Brain microvascular endothelial cell (primary cell): ENCODE results near the gene SCN2A.

Source experiments
- DNase-seq: peaks from one replicate; pipeline ENCODE4 v3.0.0-alpha.2; 2020
- H3K27ac ChIP-seq: fragments of 250-450 bp; sonication (Bioruptor Pico); 2 replicates; pipeline ENCODE4 v1.5.1; 2020; ENCODE audit warnings: mild to moderate bottlenecking, moderate library complexity
- H3K27me3 ChIP-seq: fragments of 250-450 bp; sonication (Bioruptor Pico); replicated peaks from 2 replicates; pipeline ENCODE4 v1.5.1; 2020; ENCODE audit warnings: mild to moderate bottlenecking
- H3K36me3 ChIP-seq: fragments of 250-450 bp; sonication (Bioruptor Pico); replicated peaks from 2 replicates; pipeline ENCODE4 v1.5.1; 2020; ENCODE audit warnings: mild to moderate bottlenecking
- H3K4me3 ChIP-seq: 2 replicates; pipeline ENCODE4 v1.5.1; 2011; ENCODE audit warnings: low read depth, mild to moderate bottlenecking, control low read depth, low read length, moderate library complexity
- in situ Hi-C: cut with HindIII; loops from 2 replicates; pipeline ENCODE4 v1.10.0; 2017; ENCODE audit warnings: low sequenced_read_pairs, low pct_ligation_motif_present
- TF ChIP-seq, protein P1 (sequence below): IDR thresholded peaks from 2 replicates; pipeline ENCODE4 v1.5.1; 2011; ENCODE audit warnings: low read depth, mild to moderate bottlenecking, moderate library complexity, low read length, control low read depth, inconsistent platforms; ENCODE audit errors: missing control alignments

SCN2A gene

DNA sequence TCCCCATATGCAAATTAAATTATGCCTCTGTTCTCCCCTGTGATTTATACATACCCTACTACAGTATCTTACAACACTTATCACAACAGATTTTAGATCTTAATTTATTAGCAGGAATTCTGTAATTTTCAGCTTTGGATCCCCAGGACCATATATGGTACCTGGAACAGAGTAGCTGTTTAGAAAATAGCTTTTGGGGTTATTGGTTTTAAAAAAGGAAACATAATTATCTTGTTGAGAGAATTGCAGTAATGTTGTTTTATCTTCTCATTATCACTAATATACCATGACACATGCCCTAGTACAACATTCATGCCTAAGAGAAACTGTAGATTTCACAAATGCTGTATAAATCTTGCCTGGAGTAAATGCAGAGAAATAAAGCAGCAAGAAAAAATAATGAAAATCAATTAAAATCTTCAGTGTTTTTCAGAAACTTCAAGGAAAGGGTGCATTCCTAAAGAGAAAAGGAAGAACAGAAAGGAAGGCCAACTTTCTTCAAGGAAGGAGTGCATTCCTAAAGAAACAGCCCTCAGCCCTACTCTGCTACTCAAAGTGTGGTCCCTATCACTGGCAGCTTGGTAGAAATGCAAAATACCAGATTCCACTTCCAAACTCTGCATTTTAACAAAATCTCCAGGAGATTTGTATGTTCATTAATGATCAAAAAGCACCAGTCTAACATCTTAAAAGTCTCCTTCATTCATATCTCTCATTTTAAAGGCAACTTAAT, 193.2 kb downstream of the SCN2A start:
- no peak overlapping the region for H3K4me3 ChIP-seq
- TF ChIP-seq, protein P1, sequence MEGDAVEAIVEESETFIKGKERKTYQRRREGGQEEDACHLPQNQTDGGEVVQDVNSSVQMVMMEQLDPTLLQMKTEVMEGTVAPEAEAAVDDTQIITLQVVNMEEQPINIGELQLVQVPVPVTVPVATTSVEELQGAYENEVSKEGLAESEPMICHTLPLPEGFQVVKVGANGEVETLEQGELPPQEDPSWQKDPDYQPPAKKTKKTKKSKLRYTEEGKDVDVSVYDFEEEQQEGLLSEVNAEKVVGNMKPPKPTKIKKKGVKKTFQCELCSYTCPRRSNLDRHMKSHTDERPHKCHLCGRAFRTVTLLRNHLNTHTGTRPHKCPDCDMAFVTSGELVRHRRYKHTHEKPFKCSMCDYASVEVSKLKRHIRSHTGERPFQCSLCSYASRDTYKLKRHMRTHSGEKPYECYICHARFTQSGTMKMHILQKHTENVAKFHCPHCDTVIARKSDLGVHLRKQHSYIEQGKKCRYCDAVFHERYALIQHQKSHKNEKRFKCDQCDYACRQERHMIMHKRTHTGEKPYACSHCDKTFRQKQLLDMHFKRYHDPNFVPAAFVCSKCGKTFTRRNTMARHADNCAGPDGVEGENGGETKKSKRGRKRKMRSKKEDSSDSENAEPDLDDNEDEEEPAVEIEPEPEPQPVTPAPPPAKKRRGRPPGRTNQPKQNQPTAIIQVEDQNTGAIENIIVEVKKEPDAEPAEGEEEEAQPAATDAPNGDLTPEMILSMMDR = no peak
- no peak for DNase-seq
- no peaks in the 10 kb centered on the region for H3K27me3 ChIP-seq
- no peak overlapping the region for H3K27ac ChIP-seq
- H3K36me3 ChIP-seq = no peaks in the 10 kb centered on the region
- in situ Hi-C loops = no loop called here

DNA sequence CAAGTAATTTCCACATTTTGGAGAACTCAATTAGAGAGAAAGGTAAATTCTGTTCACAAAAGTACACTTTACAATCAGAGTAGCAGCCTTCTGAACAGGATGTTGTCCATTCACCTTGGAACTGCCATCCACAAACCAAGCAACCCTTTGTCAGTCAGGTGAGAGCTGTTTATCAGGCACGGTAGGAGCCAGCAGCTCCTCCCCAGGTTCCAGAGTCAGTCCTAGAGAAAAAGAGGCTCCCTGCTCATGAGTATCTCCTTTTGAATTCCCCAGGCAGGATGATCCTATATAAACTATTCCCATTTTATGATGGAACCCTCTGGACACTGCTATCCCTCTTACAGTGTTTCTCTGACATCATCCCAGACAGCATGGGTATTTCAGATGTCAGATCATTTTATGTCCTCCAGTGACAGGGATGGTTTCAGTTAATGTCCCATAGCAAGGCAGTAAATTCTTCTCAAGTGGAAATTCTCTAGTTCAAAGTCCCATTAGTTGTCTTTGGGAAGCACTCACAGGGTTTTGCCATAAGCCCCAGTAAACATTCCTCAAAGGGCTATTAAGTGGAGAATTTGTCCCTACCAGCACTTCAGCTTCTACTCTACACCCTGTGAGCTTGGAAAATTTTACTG, 195.8 kb downstream of the SCN2A start:
- DNase-seq = no peak
- H3K36me3 ChIP-seq = no peaks in the 10 kb centered on the region
- in situ Hi-C loops = no loop called here
- TF ChIP-seq, protein P1 = no peak
- H3K27me3 ChIP-seq = no peaks in the 10 kb centered on the region
- H3K4me3 ChIP-seq = no peak overlapping the region
- no peak overlapping the region for H3K27ac ChIP-seq

DNA sequence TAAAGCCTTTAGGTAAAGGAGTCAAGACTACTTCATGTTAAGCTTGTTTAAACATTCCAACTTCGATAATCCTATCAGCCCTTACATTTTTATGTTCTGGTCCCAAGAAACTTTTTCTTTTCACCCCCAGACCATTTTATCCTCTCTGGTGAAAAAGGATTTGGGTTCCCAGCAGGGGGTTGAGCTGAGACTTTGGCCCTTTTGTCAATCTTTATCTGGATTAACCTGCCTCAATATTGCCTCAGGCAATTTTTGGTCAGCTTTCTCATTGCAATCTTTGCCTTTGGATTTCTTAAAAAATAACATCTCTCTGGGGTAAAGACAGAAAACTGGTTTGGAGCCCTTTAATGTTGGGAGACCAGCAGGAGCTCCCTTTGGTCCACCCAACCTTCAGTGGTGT, 196.4 kb downstream of the SCN2A start:
- TF ChIP-seq, protein P1 = no peak

DNA sequence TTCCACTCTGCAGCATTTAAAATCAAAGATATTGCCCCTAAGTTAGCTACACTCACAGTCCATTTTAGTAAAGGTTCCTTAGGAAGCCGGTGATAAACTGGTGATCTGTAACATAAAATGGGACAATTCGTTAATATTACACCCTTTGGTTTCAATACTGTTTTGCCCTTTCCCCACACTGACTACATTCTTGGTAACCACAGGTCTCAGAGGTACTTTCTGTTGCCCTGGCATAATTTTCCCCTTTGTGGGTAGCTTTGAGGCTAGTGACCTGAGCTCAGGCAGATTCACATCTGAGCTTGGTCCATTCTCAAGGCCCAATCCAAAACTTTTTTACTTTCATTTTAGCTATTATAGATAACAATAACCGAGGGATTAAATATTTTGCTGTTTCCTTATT, 197.3 kb downstream of the SCN2A start:
- DNase-seq = no peak
- no peak overlapping the region for H3K27ac ChIP-seq
- no peak overlapping the region for H3K4me3 ChIP-seq
- in situ Hi-C loops = no loop called here
- no peaks in the 10 kb centered on the region for H3K36me3 ChIP-seq
- H3K27me3 ChIP-seq = no peaks in the 10 kb centered on the region
- TF ChIP-seq, protein P1 = no peak

More for the DNA sequence above, 196.4 kb downstream of the SCN2A start:
- no peaks in the 10 kb centered on the region for H3K27me3 ChIP-seq
- no peak for DNase-seq
- no peak overlapping the region for H3K4me3 ChIP-seq
- H3K36me3 ChIP-seq = no peaks in the 10 kb centered on the region
- in situ Hi-C loops = no loop called here
- no peak overlapping the region for H3K27ac ChIP-seq

DNA sequence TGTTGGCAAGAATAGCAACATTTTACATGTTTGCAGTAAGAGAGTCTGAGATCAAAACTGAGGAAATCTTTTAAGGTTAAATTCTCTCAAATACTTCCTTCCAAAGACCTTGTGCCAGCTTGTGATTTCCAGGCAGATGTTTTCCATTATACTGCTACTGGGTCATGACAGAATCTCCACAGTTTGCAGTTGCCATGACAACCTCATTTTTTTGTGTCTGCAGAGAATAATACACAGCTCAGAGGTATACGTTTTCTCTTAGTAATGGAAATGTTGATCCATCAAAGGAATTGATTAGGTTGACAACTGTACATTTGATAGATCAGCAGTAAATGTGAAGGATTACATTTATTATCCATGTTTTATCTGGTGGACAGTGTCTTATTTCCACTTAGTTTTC, 201.2 kb downstream of the SCN2A start:
- TF ChIP-seq, protein P1 = no peak
- in situ Hi-C loops = no loop called here
- Histone ChIP-seq H3K27ac (no peak overlapping the region), H3K4me3 (no peak overlapping the region), H3K27me3 (no peaks in the 10 kb centered on the region), H3K36me3 (no peaks in the 10 kb centered on the region)
- peak; percentile 72 for DNase-seq
